GM21526 (cell line): ENCODE data around the gene UBXN11.
"Not testable (repeated sequence)": the region's sequence is repeated elsewhere in the genome, so short reads cannot be mapped to it uniquely, and the experiment has no call there.

Experiments used
- ATAC-seq: cut with Tn5 transposase; IDR thresholded peaks from one replicate; pipeline ENCODE4 v1.9.1; 2021; ENCODE audit warnings: moderate library complexity; ENCODE audit not compliant: unreplicated experiment, low FRiP score

UBXN11 gene

DNA sequence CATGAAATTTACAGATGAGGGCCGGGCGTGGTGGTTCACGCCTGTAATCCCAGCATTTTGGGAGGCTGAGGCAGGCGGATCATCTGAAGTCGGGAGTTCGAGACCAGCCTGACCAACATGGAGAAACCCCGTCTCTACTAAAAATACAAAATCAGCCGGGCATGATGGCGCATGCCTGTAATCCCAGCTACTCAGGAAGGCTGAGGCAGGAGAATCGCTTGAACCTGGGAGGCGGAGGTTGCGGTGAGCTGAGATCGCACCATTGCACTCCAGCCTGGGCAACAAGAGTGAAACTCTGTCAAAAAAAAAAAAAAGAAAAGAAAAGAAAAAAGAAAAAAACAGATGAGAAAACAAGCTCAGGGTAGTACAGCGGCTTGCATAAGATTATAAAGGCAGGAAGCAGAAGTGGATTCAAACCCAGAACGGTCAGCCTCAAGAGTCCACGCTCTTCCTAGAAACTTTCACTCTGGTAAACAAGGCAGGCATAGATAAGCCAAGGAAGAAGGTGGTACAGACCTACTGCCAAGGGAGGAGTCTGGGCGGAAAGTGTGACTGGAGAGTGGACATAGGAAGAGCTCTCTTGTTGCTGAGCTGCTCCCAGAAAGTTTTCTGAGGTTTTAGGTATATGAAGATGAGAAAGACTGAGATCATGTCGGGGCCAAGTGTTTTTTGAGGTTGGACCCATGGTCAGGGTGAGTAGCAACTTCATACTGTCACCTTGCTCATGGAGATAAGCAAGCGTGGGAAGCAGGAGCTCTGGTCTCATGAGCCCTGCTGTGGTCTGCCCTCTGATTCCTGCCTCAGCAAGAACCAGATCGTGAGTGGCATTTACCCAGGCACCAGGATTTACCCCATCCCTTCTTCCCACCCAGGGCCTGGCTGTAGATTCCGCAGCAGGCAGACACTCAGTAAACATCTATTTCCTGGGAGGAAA is 1.8 kb upstream of the UBXN11 start:
- not testable (repeated sequence) for ATAC-seq

DNA sequence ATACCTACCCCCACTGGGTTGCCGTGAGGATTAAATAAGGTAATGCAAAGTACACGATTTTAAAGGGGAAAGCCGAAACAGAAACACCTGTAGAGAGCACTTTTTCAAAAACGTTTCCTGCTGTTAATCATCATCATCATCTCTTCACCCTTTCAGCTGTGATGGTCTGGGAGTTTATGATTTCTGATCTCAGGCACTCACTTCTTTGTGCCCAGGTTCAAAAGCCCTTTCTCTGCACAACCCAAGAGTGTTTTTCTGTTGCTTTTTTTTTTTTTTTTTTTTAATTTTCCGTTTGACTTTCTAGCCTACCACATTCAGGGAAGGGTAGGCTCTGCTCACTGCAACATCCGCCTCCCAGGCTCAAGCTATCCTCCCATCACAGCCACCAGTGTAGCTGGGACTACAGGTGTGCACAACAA is 936 bp upstream of the UBXN11 start:
- ATAC-seq = no peak

DNA sequence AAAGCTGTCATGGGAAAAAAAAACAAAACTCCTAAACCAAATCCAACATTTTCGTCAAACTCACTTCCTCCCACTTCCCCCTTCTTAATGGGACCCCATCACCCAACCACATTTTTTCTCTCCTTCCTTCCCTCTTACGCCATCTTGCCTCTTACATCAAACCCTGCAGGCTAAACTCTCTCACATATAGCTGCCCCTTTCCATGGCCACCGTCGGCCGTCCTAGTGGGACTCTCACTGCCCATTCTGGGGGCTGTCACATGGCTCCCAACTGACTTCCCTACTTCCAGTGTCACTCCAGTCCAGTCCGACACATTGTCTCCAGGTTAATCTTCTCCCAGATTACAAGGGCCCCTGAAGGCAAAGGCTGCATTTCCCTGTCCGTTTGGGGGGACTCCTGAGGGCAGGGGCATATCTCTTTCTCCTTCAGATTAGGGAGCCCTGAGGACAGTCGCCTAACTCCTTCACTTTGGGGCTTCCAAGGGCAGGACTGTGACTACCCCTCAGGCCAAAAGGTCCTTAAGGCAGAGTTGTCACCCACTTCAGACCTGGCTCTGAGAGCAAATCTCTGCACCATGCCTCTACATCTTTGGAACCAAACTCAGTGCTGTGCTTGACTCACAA is 658 bp downstream of the UBXN11 start:
- ATAC-seq = no peak

DNA sequence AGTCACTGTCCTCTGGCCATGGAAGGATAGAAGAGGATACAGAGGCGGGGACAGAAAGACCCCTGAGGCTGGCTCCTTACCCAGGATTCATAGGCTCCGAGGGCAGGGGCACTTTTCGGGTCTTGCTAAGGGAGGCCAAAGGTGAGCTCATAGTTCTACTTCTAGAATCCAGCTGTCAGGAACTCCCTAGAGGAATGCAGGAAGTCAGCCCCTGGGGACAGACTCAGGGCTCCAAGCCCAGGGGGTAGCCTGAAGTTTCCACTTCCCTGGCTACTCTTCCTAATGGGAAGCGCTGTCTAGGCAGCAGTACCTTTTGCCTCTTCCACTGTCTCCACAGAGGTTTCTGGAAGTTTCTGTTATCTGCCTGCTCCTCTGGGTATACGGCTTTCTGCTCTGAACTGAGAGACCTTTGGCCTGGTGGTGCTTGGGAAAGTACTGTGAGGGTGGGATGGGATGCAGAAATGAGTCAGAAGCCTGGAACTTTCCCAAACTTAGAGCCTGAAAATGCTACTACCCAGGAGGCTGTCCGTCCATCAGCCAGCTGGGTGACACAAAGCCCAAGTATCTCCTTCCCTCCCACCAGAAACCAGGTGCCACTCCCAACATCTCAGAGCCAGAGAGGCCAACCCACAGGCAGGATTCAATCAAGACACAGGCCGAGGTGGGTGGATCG is 3.6 kb downstream of the UBXN11 start:
- ATAC-seq = no peak

DNA sequence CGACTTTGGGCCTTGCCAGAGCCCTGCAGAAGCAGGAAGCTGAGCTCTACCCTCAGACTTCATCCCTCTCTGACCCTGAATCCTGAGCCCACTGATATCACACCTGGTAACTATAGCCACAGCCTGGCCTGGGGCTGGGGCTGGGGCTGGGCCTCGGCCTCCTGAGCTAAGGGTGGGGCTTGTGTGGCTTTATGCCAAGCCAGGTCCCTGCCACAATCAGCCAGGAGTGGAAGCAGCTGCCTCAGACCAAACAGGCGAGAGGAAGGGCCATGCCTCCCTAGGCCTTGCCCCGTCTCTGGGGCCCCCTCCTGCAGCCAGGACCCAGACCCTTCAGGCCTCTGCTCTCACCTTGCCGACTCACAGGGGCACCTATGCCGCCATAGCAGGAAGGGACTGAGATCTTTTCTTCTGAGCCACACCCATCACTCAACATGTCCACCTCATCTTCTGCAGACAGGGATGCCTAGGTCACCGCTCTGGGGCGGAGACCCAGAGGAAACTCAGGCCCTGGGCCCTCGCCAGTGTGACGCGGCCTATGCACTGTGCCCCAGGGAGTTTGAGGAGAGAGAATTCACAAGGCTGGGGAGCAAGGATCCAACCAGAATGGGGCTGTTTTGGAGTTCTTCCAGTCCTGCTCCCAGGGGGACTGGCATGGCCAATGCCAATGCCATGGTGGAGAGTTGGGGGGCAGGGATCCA is 5.7 kb downstream of the UBXN11 start:
- no peak for ATAC-seq

DNA sequence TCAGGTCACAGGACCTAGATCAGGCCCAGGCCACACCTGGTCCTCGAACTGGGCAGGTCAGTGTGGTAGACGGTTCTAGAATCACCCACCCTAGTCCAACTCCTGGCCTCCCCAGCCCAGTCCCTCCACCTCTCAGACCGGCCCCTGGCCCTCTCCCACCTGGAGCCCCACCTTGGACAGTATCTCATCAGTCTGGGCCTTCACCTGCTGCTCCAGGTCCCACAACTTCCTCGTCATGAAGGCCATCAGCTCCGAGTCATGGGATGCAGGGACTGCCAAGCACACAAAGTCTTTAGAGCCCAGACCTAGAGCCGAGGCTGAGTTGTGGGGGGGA is 8.7 kb downstream of the UBXN11 start:
- ATAC-seq = no peak

DNA sequence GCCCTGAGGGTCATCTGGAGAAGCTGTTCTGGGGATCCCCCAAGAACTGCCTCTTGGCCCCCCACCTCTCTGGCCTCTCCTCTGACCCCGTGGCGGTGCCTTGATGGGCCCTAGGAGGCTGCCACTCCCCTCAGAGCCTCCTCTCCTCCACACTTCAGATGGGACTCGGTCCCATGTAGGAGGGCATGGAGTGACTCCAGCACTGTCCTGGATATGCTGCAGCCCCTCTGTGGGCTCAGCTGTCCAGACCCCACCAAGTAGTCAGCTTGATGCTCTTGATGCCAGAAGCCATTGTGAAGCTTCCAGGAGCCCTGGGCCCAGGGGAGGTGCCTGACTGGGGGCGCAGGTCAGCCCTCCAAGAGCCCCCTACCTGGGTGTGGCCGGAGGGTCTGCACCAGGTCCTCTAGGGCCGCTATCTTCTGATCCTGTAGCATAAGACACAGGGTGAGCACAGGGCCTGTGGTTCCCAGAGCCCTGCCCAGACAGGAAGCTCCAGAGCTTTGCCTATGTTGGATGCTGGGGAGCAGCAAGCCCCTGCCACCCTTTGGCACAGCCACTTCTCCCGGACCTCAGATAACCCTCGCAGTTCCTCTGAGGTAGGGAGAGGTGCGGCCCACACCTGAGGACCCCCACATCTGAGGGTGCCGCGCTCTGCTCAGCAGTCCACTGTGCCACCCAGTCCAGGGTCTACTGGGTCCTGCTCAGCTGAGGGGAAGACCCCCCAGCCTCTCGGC is 9.2 kb downstream of the UBXN11 start:
- ATAC-seq = no peak

DNA sequence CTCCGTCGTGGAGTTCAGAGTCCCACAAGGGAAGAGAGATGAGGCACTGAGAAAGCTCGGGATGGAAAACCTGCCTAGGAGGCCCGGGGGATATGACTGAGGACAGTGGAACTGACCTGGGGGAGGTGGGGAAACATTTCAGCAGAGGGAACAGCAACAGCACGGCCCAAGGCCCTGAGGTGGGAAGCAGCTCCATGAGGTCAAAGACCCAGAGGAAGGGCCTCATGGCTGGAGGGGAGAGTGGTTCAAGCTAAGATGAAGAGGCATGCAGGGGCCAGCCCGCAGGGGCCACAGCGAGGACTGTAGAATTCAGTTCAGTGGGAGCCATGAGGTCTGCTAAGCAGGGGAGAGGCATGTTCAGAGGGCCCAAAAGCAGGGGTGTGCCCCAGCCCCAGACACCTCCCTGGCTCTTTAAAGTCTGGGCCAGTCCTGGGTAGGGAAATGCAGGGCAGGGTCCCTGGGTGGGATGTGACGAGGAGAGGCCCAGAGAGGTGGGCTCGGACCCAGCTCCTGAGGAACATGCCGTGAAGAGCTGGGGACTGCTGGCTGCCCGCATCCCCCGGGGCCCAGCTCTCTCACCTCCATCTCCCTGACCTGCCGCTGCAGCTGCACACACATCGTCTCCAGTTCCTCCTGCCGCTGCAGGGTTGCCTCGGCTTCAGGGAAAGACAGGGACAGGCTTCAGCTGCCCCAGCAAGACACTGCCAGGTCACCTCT is 9.9 kb downstream of the UBXN11 start:
- ATAC-seq = no peak

DNA sequence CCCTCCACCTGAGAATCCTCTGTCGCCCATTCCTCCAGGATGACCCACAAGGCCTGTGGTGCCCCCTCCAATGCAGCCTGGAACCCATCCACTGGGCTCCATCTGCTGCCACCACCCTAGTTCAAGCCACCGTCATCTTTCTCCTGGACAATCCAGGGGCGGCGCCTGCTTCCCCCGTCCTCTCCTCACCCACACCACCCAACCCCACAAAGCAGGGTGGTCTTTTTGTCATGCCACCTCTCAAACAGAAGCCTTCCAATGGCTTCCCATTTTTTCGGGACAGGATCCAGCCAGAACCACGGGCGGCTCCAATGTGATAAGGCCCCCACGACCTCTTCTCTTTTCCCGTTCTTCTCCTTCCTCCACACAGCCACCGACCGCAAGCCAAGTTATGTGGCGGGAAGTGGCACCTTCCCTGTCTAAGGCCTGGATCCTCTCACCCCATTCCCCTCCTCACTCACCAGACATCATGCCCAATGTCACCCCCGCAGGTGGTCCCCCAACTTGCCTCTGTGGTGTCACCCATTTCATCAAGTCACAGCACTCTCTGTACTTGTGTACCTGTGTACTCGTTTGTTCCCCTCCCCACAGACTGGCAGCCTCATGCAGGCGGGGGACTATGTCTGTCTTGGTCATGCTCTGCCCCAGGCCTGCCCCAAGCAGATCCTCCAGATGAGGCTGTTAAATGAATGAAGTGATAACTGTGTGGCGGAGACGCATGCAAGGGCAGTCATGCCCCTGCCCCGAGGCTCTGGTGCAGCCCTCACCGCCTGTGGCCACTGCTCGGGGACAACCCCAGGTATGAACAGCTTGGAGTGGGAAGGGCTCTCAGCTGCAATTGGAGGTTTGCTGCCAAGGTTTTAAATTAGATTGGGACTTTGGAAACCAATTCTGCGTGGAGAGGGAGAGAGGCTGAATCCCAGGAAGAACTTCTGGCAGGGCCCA is 11.0 kb downstream of the UBXN11 start:
- no peak for ATAC-seq

DNA sequence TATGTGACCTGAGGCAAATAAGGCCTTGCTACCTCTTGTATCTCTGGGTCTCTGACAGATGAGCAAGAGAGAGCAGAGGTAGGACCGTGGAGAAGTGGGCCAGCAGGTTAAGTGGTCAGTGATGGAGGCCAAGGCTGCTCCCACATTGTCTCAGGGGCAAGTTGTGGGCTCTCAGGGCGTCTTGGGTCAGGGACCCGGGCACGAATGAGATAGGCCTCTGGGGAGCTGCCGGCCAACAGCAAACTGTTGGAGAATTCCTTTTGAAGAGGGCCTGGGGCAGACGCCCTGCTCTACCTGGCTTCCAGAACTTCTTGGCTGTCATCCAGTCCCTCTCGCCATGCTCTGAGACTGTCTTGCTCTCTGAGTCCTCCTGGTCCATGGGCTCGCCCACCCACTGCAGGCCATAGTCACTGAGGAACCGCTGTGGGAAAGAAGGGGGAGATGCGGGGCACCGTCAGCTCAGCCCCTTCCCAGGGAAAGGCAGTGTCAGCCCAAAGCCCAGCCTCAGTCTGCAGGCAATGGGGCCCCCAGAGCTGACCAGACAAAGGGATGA is 12.4 kb downstream of the UBXN11 start:
- ATAC-seq = no peak

DNA sequence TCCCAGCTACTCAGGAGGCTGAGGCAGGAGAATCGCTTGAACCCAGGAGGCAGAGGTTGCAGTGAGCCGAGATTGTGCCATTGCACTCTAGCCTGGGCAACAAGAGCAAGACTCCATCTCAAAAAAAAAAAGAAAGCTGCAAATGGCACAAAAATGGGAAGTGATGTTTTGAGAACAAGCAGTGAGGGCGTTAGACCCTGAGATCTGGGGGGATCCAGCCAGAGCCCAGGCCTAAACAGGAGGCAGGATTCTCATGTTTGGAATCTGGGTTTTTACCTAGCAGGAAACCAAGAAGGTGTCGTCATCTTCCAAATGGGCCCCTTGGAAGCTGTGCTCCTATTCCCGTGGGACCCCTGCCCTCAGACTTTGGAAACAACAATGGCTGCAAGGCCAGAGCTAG is 13.7 kb downstream of the UBXN11 start:
- ATAC-seq = not testable (repeated sequence)

DNA sequence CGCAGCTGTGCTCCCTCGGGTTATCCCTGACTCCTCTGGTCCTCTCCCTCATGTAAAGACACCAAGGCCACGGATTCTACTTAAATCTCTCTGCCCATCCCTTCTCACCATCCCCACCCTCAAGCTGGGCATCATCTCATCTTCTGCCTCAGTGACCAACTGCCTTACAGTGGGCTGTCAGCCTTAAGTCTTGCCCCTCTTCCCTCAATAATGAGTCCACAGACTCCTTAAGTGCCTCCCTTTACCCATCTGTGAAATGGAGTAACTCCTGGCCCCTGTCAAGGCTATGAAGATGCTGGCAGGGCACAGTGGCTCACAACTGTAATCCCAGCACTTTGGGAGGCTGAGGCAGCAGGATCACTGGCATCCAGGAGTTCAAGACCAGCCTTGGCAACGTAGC is 14.5 kb downstream of the UBXN11 start:
- no peak for ATAC-seq

DNA sequence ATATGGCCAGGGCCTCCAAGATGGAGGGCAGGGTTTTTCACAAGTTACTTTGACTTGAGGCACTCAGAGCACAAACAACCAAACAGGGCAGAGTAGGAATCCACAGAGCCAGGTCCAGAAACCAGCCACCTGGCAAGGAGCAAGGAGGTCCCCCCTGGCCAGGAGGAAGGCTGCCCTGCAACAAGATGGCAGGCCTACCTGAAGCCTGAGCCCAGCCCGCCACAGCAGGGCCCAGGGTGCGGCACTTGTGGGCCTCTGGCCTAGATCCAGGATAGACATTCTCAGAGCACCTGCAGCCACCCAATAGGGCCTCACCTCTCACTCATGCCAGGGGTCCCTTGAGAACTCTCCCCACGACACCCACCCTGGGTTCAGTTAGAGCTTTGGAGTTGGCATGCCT is 15.0 kb downstream of the UBXN11 start:
- ATAC-seq = no peak

DNA sequence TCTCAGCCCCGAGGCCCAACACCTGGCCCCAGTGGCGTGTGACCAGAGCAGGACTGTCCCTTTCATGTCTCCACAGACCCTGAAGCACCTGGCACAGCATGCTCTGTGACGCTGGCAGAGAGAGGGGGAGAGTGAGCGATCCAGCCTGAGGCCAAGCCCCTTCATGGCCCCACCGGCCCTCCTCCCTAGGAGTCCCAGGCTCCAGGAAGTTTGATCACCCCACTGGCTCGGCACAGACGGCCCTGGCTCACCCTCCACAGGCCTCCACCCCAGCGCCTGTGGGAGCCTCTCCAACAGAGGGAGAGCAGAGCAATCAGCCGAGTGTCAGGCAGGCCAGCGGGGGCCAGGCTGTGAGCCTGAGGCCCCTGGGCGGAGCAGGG is 15.6 kb downstream of the UBXN11 start:
- no peak for ATAC-seq

DNA sequence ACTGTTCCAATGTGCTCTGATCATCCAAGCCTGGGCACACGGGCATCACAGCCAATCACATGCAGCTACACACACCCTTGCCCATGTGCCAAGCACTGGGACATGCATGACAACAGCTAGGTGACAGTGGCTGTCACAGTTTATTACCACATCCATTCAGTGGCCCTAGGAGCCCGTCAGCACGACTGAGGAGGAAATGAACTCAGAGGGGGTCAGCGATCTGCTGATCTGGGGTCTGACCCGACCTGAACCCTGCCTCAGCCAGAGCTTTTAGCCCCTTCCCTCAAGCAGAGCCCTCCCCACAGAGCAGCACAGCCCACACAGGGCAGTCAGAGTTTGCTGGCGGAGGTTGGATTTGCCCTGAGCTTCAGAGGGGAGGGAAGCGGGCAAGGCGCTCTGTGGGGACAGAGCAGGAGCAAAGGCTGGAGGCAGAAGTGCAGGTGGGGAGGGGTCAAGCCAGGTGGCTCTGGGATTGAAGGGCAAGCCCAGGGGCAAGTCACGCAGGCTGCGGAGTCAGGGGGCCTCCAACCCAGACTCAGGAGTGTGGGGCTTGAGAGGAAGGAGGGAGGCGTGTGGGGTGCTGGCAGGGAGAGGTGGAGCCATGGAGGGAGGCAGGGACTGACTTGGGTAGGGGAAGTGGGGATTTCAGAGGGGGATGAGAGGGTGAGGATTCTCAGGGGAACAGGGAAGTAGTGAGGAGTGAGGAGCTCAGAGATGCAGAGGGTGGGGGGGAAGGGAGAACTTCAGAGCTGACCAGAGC is 16.1 kb downstream of the UBXN11 start:
- no peak for ATAC-seq

DNA sequence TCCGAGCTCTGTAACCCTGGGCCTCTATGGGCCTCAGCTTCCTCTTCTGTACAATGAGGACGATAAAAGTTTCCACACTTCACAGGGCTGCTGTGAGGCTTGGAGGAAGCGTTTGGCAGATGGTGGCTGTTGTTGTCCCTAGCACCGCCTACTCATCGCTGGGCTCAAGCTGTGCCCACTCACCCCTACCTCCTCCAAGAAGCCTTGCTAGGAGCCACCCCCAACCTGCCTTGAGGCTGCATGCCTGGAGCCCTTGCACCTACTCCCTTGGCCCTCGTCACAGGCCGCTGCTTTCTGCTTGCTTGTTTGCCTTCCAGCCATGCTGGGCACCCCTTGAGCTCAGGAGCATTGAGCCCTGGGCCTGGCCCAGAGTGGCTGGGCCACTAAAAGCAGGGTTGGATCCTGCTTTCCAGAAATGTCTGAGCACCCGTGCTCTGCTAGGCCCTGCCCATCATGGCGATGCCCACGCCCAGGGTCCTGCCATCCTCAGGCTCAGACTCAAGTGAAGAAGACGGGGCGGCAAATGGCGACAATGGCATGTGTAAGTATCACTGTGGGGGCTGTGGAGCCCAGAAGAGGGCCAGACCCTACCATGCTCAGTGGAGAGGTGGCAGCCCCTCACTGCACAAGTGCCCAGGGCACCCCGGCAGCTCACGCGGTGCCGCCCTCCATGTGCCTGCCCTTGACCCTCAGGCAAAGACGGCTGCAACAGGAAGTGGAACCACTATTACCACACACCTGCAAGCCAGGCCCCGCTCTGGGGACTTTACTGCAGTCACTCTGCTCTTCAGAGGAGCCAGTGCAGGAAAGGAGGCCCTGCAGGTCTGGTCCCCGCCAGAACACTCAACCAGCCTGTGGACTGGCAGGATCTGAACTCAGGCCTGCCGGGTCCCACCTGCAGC is 17.0 kb downstream of the UBXN11 start:
- peak; percentile 43 for ATAC-seq
